ENCODE measurements around the gene ANKRD33B. TPM values are rescaled to one million over a fixed set of nuclear protein-coding genes. Genes with fewer than 3 reads are reported as not detected.

ANKRD33B gene
- total RNA-seq, 1 donor from 2014 or later: 2.2 TPM

DNA sequence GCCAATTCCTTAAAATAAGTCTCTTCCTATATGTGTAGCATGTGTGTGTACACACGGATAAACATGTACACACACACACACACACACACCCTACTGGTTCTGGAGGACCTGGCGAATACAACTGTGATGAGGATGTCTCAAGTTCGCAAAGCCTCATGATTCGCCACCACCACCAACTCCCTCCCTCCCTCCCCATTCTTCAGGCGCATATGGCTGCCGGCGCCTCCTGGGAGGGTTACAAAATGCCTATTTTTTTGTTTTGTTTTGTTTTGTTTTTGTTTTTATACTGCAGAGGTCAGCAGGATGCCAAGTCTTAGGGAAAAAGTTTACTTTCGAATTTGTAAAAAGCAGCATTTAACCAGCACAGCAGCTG is 109.1 kb downstream of the ANKRD33B start:
- H3K4me1 ChIP-seq: no peaks in the 10 kb centered on the region
- no peaks in the 10 kb centered on the region for H4K20me1 ChIP-seq (ENCODE audit: low read depth)
- TF ChIP-seq, protein P1, sequence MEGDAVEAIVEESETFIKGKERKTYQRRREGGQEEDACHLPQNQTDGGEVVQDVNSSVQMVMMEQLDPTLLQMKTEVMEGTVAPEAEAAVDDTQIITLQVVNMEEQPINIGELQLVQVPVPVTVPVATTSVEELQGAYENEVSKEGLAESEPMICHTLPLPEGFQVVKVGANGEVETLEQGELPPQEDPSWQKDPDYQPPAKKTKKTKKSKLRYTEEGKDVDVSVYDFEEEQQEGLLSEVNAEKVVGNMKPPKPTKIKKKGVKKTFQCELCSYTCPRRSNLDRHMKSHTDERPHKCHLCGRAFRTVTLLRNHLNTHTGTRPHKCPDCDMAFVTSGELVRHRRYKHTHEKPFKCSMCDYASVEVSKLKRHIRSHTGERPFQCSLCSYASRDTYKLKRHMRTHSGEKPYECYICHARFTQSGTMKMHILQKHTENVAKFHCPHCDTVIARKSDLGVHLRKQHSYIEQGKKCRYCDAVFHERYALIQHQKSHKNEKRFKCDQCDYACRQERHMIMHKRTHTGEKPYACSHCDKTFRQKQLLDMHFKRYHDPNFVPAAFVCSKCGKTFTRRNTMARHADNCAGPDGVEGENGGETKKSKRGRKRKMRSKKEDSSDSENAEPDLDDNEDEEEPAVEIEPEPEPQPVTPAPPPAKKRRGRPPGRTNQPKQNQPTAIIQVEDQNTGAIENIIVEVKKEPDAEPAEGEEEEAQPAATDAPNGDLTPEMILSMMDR (IDR thresholded peaks at IDR 0.05): no peak
- no peak for TF ChIP-seq EZH2phosphoT487 (IDR thresholded peaks at IDR 0.05)
- TF ChIP-seq EZH2 (IDR thresholded peaks at IDR 0.05): no peak
- H3K9me3 ChIP-seq (ENCODE audit: low read depth): no peaks in the 10 kb centered on the region
- no peak overlapping the region for H3K27ac Mint-ChIP-seq
- no peak overlapping the region for H3K4me3 Mint-ChIP-seq
- H3K4me2 ChIP-seq: no peak overlapping the region
- H3K4me1 Mint-ChIP-seq: no peaks in the 10 kb centered on the region
- H3K79me2 ChIP-seq (ENCODE audit: low read depth): no peaks in the 10 kb centered on the region
- no peak overlapping the region for H2AFZ ChIP-seq (replicated peaks)
- H3K27ac ChIP-seq: no peak overlapping the region
- H3K27me3 ChIP-seq: no peaks in the 10 kb centered on the region
- H3K4me3 ChIP-seq: no peak overlapping the region
- no peak overlapping the region for H3K9ac ChIP-seq
- H3K36me3 Mint-ChIP-seq: peaks cover 18% of the 10 kb centered on the region
- peaks cover 2% of the 10 kb centered on the region for H3K27me3 Mint-ChIP-seq (ENCODE audit: insufficient read depth, low read depth)
- no peaks in the 10 kb centered on the region for H3K36me3 ChIP-seq
- no peak for DNase-seq (ENCODE audit: low spot score)
- H3K9me3 Mint-ChIP-seq: peaks cover 2% of the 10 kb centered on the region
- no peaks in the 10 kb centered on the region for H3F3A ChIP-seq (ENCODE audit: low read depth)

DNA sequence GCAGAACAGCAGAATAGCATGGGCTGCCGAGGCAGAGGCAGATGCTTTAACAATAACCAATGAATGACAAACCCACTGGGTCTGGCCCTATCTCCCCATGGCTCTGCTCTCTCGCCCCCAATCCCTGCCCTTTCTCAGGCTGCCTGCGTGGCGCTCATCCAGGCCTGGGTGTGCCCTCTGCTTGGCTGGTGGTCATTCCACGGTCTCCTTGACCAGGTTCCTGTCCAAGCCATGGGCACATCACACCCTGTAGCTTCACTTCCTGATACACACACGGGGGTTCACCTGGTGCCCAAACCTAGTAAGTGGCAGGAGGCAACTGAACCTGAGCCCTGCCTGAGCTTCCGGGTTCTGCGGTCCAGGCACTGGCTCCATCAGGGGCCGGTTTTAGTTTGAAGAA is 109.5 kb downstream of the ANKRD33B start:
- H3F3A ChIP-seq (ENCODE audit: low read depth): no peaks in the 10 kb centered on the region
- H3K79me2 ChIP-seq (ENCODE audit: low read depth): no peaks in the 10 kb centered on the region
- peaks cover 2% of the 10 kb centered on the region for H3K27me3 Mint-ChIP-seq (ENCODE audit: insufficient read depth, low read depth)
- H3K27ac ChIP-seq: no peak overlapping the region
- no peaks in the 10 kb centered on the region for H3K4me1 Mint-ChIP-seq
- no peaks in the 10 kb centered on the region for H3K9me3 ChIP-seq (ENCODE audit: low read depth)
- DNase-seq (ENCODE audit: low spot score): no peak
- TF ChIP-seq EZH2 (IDR thresholded peaks at IDR 0.05) (no peak), EZH2phosphoT487 (IDR thresholded peaks at IDR 0.05) (no peak)
- TF ChIP-seq, protein P1 (IDR thresholded peaks at IDR 0.05): no peak
- no peaks in the 10 kb centered on the region for H4K20me1 ChIP-seq (ENCODE audit: low read depth)
- H3K4me2 ChIP-seq: no peak overlapping the region
- no peaks in the 10 kb centered on the region for H3K4me1 ChIP-seq
- peaks cover 19% of the 10 kb centered on the region for H3K36me3 Mint-ChIP-seq
- H3K27ac Mint-ChIP-seq: peak overlapping the region; percentile 55
- peaks cover 2% of the 10 kb centered on the region for H3K9me3 Mint-ChIP-seq
- no peak overlapping the region for H3K9ac ChIP-seq
- H2AFZ ChIP-seq (replicated peaks): no peak overlapping the region
- no peak overlapping the region for H3K4me3 Mint-ChIP-seq
- H3K36me3 ChIP-seq: no peaks in the 10 kb centered on the region
- H3K4me3 ChIP-seq: no peak overlapping the region
- no peaks in the 10 kb centered on the region for H3K27me3 ChIP-seq

DNA sequence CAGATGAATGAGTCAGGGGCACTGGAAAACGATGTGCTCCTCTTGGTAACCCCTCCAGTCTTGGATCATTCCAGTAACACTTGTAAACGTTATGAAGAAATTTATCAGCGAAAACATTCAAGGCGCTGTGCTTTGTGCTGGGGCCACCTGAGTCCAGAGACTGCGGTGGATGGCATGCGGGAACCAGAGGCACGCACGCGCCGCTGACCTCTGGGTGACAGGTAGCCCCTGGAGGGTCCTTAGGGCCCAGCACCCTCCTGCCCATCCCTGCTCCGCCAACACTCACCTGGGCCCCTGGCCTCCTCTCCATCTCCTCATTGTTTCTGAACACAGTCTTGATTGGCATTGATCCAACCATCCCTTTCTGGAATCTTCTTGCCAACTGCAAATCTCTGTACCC is 110.2 kb downstream of the ANKRD33B start:
- H3K27me3 ChIP-seq: no peaks in the 10 kb centered on the region
- no peak overlapping the region for H3K4me3 Mint-ChIP-seq
- H3K27ac ChIP-seq: no peak overlapping the region
- no peak overlapping the region for H3K27ac Mint-ChIP-seq
- no peak overlapping the region for H3K4me2 ChIP-seq
- no peak overlapping the region for H3K4me3 ChIP-seq
- H3K79me2 ChIP-seq (ENCODE audit: low read depth): no peaks in the 10 kb centered on the region
- no peak overlapping the region for H3K9ac ChIP-seq
- H3F3A ChIP-seq (ENCODE audit: low read depth): no peaks in the 10 kb centered on the region
- no peak overlapping the region for H2AFZ ChIP-seq (replicated peaks)
- peaks cover 19% of the 10 kb centered on the region for H3K36me3 Mint-ChIP-seq
- H3K36me3 ChIP-seq: no peaks in the 10 kb centered on the region
- no peaks in the 10 kb centered on the region for H4K20me1 ChIP-seq (ENCODE audit: low read depth)
- peaks cover 2% of the 10 kb centered on the region for H3K9me3 Mint-ChIP-seq
- no peaks in the 10 kb centered on the region for H3K4me1 ChIP-seq
- H3K27me3 Mint-ChIP-seq (ENCODE audit: insufficient read depth, low read depth): peaks cover 2% of the 10 kb centered on the region
- H3K4me1 Mint-ChIP-seq: no peaks in the 10 kb centered on the region
- DNase-seq (ENCODE audit: low spot score): no peak
- H3K9me3 ChIP-seq (ENCODE audit: low read depth): no peaks in the 10 kb centered on the region
- TF ChIP-seq EZH2 (IDR thresholded peaks at IDR 0.05): no peak
- TF ChIP-seq, protein P1 (IDR thresholded peaks at IDR 0.05): no peak
- TF ChIP-seq EZH2phosphoT487 (IDR thresholded peaks at IDR 0.05): no peak

All from neural progenitor cell (in vitro differentiated cells).